H9 (cell line): ENCODE data around the gene PPP2R5B. TPM values are rescaled to one million over a fixed set of nuclear protein-coding genes. Genes with fewer than 3 reads are reported as not detected.
A peak's percentile ranks its signal among the peaks of the same experiment; 100 is the strongest.

Experiments
- DNase-seq: peaks from one replicate; pipeline ENCODE4 v3.0.0-alpha.2; 2017
- H2AFZ ChIP-seq: one replicate; pipeline ENCODE4 v1.6.1; 2013; ENCODE audit warnings: mild to moderate bottlenecking, low read length, control low read depth, moderate library complexity
- H2AK5ac ChIP-seq: 2 replicates; pipeline ENCODE4 v1.6.1; 2013; ENCODE audit warnings: low read length, control low read depth, mixed read lengths; ENCODE audit not compliant: insufficient read length
- H2BK120ac ChIP-seq: one replicate; pipeline ENCODE4 v1.6.1; 2013; ENCODE audit warnings: low read depth, mild to moderate bottlenecking, low read length, control low read depth, inconsistent platforms; ENCODE audit not compliant: poor library complexity, severe bottlenecking
- H2BK12ac ChIP-seq: 2 replicates; pipeline ENCODE4 v1.6.1; 2013; ENCODE audit warnings: low read length, control low read depth, mixed read lengths, low read depth; ENCODE audit not compliant: insufficient read length
- H2BK15ac ChIP-seq: 2 replicates; pipeline ENCODE4 v1.6.1; 2013; ENCODE audit warnings: low read depth, low read length, control low read depth
- H2BK20ac ChIP-seq: one replicate; pipeline ENCODE4 v1.6.1; 2013; ENCODE audit warnings: low read depth, mild to moderate bottlenecking, low read length, control low read depth, inconsistent platforms; ENCODE audit not compliant: poor library complexity, severe bottlenecking
- H2BK5ac ChIP-seq: 2 replicates; pipeline ENCODE4 v1.6.1; 2013; ENCODE audit warnings: low read length, control low read depth, mixed read lengths; ENCODE audit not compliant: insufficient read length
- H3K14ac ChIP-seq: 2 replicates; pipeline ENCODE4 v1.6.1; 2013; ENCODE audit warnings: low read length, control low read depth; ENCODE audit not compliant: insufficient read depth
- H3K18ac ChIP-seq: 2 replicates; pipeline ENCODE4 v1.6.1; 2013; ENCODE audit warnings: low read depth, mild to moderate bottlenecking, mixed read lengths, low read length, control low read depth; ENCODE audit not compliant: insufficient read length
- H3K23ac ChIP-seq: 2 replicates; pipeline ENCODE4 v1.6.1; 2013; ENCODE audit warnings: low read length, control low read depth, mixed read lengths, low read depth; ENCODE audit not compliant: insufficient read length
- H3K23me2 ChIP-seq: 2 replicates; pipeline ENCODE4 v1.6.1; 2013; ENCODE audit warnings: low read depth, mild to moderate bottlenecking, mixed read lengths, low read length, control low read depth; ENCODE audit not compliant: insufficient read length, poor library complexity, severe bottlenecking
- H3K27ac ChIP-seq: 2 replicates; pipeline ENCODE4 v1.5.1; 2013; ENCODE audit warnings: low read length, control low read depth, mixed read lengths, low read depth; ENCODE audit not compliant: insufficient read length
- H3K27me3 ChIP-seq: 2 replicates; pipeline ENCODE4 v1.6.1; 2013; ENCODE audit warnings: low read length, control low read depth, inconsistent platforms; ENCODE audit not compliant: insufficient read depth
- H3K4ac ChIP-seq: 2 replicates; pipeline ENCODE4 v1.6.1; 2013; ENCODE audit warnings: low read depth, mild to moderate bottlenecking, control low read depth, inconsistent platforms, low read length, moderate library complexity
- H3K4me1 ChIP-seq: 2 replicates; pipeline ENCODE4 v1.6.1; 2013; ENCODE audit warnings: low read length, control low read depth, inconsistent platforms; ENCODE audit not compliant: insufficient read depth
- H3K4me2 ChIP-seq: 2 replicates; pipeline ENCODE4 v1.6.1; 2013; ENCODE audit warnings: low read length, control low read depth, mixed read lengths; ENCODE audit not compliant: insufficient read length, insufficient read depth
- H3K56ac ChIP-seq: 2 replicates; pipeline ENCODE4 v1.6.1; 2013; ENCODE audit warnings: low read depth, mild to moderate bottlenecking, mixed read lengths, low read length, control low read depth; ENCODE audit not compliant: insufficient read length
- H3K79me1 ChIP-seq: 2 replicates; pipeline ENCODE4 v1.6.1; 2013; ENCODE audit warnings: low read depth, mild to moderate bottlenecking, moderate library complexity, low read length, control low read depth, inconsistent platforms; ENCODE audit not compliant: insufficient read depth, poor library complexity, severe bottlenecking
- H3K79me2 ChIP-seq: 2 replicates; pipeline ENCODE4 v1.6.1; 2013; ENCODE audit warnings: low read length, control low read depth, inconsistent platforms; ENCODE audit not compliant: insufficient read depth
- H3K9ac ChIP-seq: 2 replicates; pipeline ENCODE4 v1.6.1; 2013; ENCODE audit warnings: low read length, control low read depth, mixed read lengths; ENCODE audit not compliant: insufficient read length; ENCODE audit errors: extremely low read depth
- H3K9me3 ChIP-seq: one replicate; pipeline ENCODE4 v1.6.1; 2013; ENCODE audit warnings: low read depth, low read length, inconsistent platforms; ENCODE audit not compliant: control insufficient read depth
- H3T11ph ChIP-seq: one replicate; pipeline ENCODE4 v1.6.1; 2013; ENCODE audit warnings: mild to moderate bottlenecking, low read length, control low read depth, inconsistent platforms
- H4K20me1 ChIP-seq: one replicate; pipeline ENCODE4 v1.6.1; 2013; ENCODE audit not compliant: control insufficient read depth, insufficient read length, insufficient read depth
- H4K5ac ChIP-seq: 2 replicates; pipeline ENCODE4 v1.6.1; 2013; ENCODE audit warnings: low read depth, mild to moderate bottlenecking, mixed read lengths, low read length, control low read depth; ENCODE audit not compliant: insufficient read length
- H4K8ac ChIP-seq: replicated peaks from 2 replicates; pipeline ENCODE4 v1.6.1; 2013; ENCODE audit warnings: low read length, control low read depth, mixed read lengths, low read depth; ENCODE audit not compliant: insufficient read length
- H4K91ac ChIP-seq: 2 replicates; pipeline ENCODE4 v1.6.1; 2013; ENCODE audit warnings: low read depth, mild to moderate bottlenecking, moderate library complexity, mixed read lengths, low read length, control low read depth; ENCODE audit not compliant: insufficient read length
- H3K27ac Mint-ChIP-seq, 3 experiments: 2 replicates in 2 of 3; 3 replicates in 1 of 3; pipeline ENCODE4 v1.8.0; 2020 to 2021; ENCODE audit warnings: mixed read lengths in 3 of 3, mild to moderate bottlenecking in 1 of 3, moderate library complexity in 1 of 3
- H3K27me3 Mint-ChIP-seq: 2 replicates; pipeline ENCODE4 v1.8.0; 2021; ENCODE audit warnings: low read depth, mild to moderate bottlenecking, moderate library complexity, mixed read lengths
- H3K36me3 Mint-ChIP-seq, 3 experiments: 2 replicates in 2 of 3; 3 replicates in 1 of 3; pipeline ENCODE4 v1.8.0; 2020 to 2021; ENCODE audit warnings: low read depth in 3 of 3, mixed read lengths in 3 of 3; ENCODE audit not compliant: insufficient read depth in 1 of 3
- H3K4me1 Mint-ChIP-seq, 2 experiments: 2 replicates each; pipeline ENCODE4 v1.8.0; 2020; ENCODE audit warnings: mixed read lengths in 2 of 2
- H3K4me3 Mint-ChIP-seq, 2 experiments: 2 replicates in 1 of 2; 3 replicates in 1 of 2; pipeline ENCODE4 v1.8.0; 2020 to 2021; ENCODE audit warnings: mild to moderate bottlenecking in 2 of 2, mixed read lengths in 2 of 2, moderate library complexity in 1 of 2
- H3K9me3 Mint-ChIP-seq, 2 experiments: 2 replicates in 1 of 2; 3 replicates in 1 of 2; pipeline ENCODE4 v1.8.0; 2020; ENCODE audit warnings: mild to moderate bottlenecking in 2 of 2, mixed read lengths in 2 of 2, moderate library complexity in 1 of 2
- CTCF ChIP-seq: fragments of 200-600 bp; sonication (generic); conservative IDR thresholded peaks from 3 replicates; pipeline ENCODE4 v1.8.0; 2021; ENCODE audit warnings: antibody characterized with exemption, mild to moderate bottlenecking
- WGBS: extraction: QIAGEN DNeasy Blood & Tissue Kit; methylation state at CpG from one replicate; pipeline ENCODE4 v1.1.7; 2013; ENCODE audit warnings: missing lambda C conversion rate, low lambda C conversion rate, mixed read lengths; ENCODE audit not compliant: insufficient read length; ENCODE audit errors: extremely low coverage; 5-methylcytosine and 5-hydroxymethylcytosine counted together
- total RNA-seq: library from RNA; stranded (reverse); gene quantifications from 2 replicates; pipeline ENCODE4 v1.2.1, GENCODE V29; 2021

The PPP2R5B gene
- total RNA-seq, 1 experiment from 2014 or later: 6.3 TPM

- no peak overlapping the region for H3K9ac ChIP-seq
- Mint-ChIP-seq H3K27me3 (peaks cover 5% of the 10 kb centered on the region), H3K4me1 (peaks cover 19 to 27% of the 10 kb centered on the region in 2 experiments)
These were observed 3.1 kb upstream of the PPP2R5B start for GRCh38 chr11:64921384-64921783.

More at GRCh38 chr11:64921384-64921783, 3.1 kb upstream of the PPP2R5B start:
- no peak for DNase-seq
- H3K4me1 ChIP-seq: no peaks in the 10 kb centered on the region
- TF ChIP-seq CTCF: no peak
- Mint-ChIP-seq H3K9me3 (no peaks in the 10 kb centered on the region), H3K27ac (peak overlapping the region in 1 of 3 experiments; percentile 89; a peak in 1 of 7 replicates), H3K4me3 (no peak overlapping the region), H3K36me3 (no peaks in the 10 kb centered on the region)
- no peak overlapping the region for H2AK5ac ChIP-seq
- H4K8ac ChIP-seq: no peak overlapping the region
- no peak overlapping the region for H3K56ac ChIP-seq
- no peak overlapping the region for H2BK120ac ChIP-seq
- H2BK12ac ChIP-seq: no peak overlapping the region
- no peak overlapping the region for H2BK5ac ChIP-seq
- no peak overlapping the region for H3T11ph ChIP-seq
- no peaks in the 10 kb centered on the region for H3K79me2 ChIP-seq
- H3K9me3 ChIP-seq: no peaks in the 10 kb centered on the region
- H2AFZ ChIP-seq: no peak overlapping the region
- H3K23ac ChIP-seq: no peak overlapping the region
- WGBS: no CpG with 5 or more reads among the region's 3 CpGs
- H3K18ac ChIP-seq: no peak overlapping the region
- H2BK20ac ChIP-seq: no peak overlapping the region
- H3K4ac ChIP-seq: no peak overlapping the region
- no peaks in the 10 kb centered on the region for H4K20me1 ChIP-seq
- H4K5ac ChIP-seq: no peak overlapping the region
- no peak overlapping the region for H3K4me2 ChIP-seq
- no peaks in the 10 kb centered on the region for H3K79me1 ChIP-seq
- no peak overlapping the region for H4K91ac ChIP-seq
- H2BK15ac ChIP-seq: no peak overlapping the region
- no peak overlapping the region for H3K27ac ChIP-seq
- H3K14ac ChIP-seq: no peak overlapping the region
- H3K23me2 ChIP-seq: peaks cover 13% of the 10 kb centered on the region
- no peaks in the 10 kb centered on the region for H3K27me3 ChIP-seq
